Vagina (tissue), 2 donors: Measurements from ENCODE around the gene KIF5A. TPM values are rescaled to one million over a fixed set of nuclear protein-coding genes. Genes with fewer than 3 reads are reported as not detected.

ENCODE experiments used
- DNase-seq, 2 donors: peaks; one replicate each; pipeline ENCODE4 v3.0.0-alpha.2; 2017; ENCODE audit errors: extremely low spot score in 2 of 2
- H3K27ac ChIP-seq: fragments of 200-600 bp; sonication (generic); one replicate; pipeline ENCODE4 v1.5.1; 2019
- H3K27me3 ChIP-seq: fragments of 200-600 bp; sonication (generic); one replicate; pipeline ENCODE4 v1.5.1; 2019
- H3K36me3 ChIP-seq, 2 donors: fragments of 200-600 bp; sonication (generic); one replicate each; pipeline ENCODE4 v1.5.1; 2017 to 2019
- H3K4me1 ChIP-seq: fragments of 200-600 bp; sonication (generic); one replicate; pipeline ENCODE4 v1.5.1; 2019
- H3K4me3 ChIP-seq, 2 donors: fragments of 200-600 bp; sonication (generic); 1 replicate in 1 of 2; 2 replicates in 1 of 2; pipeline ENCODE4 v1.5.1; 2016 to 2019
- H3K9me3 ChIP-seq: fragments of 200-600 bp; sonication (generic); one replicate; pipeline ENCODE4 v1.5.1; 2019
- CTCF ChIP-seq, 3 experiments: fragments of 450-650 bp in 2 of 3; fragments of 200-600 bp in 1 of 3; sonication (generic) in 1 of 3; IDR thresholded peaks; one replicate each; pipeline ENCODE4 v1.5.1; 2017 to 2019; ENCODE audit warnings: antibody characterized with exemption in 3 of 3, mild to moderate bottlenecking in 2 of 3, moderate library complexity in 2 of 3
- POLR2A ChIP-seq, 2 donors: fragments of 450-650 bp; IDR thresholded peaks; one replicate each; pipeline ENCODE4 v1.6.1; 2017; ENCODE audit warnings: antibody characterized with exemption in 2 of 2, mild to moderate bottlenecking in 2 of 2, moderate library complexity in 2 of 2
- POLR2AphosphoS5 ChIP-seq, 2 donors: sonication (generic); formaldehyde crosslinking; IDR thresholded peaks; one replicate each; pipeline ENCODE4 v1.9.0; 2017; ENCODE audit warnings: antibody characterized with exemption in 2 of 2, mild to moderate bottlenecking in 2 of 2, low read depth in 1 of 2; ENCODE audit not compliant: insufficient read depth in 1 of 2
- intact Hi-C: fragments of 100-400 bp; cut with DNase I; formaldehyde crosslinking; loops from one replicate; pipeline ENCODE4 v1.15.1; 2023
- total RNA-seq: library from RNA; depleted of rRNA; stranded (reverse); fragments of >200 nt; gene quantifications from one replicate; pipeline ENCODE4 v1.2.3, GENCODE V29; 2016

KIF5A gene
- total RNA-seq, 1 donor from 2014 or later = 4.4 TPM

- TF ChIP-seq POLR2AphosphoS5 (IDR thresholded peaks at IDR 0.05; ENCODE audit: insufficient read depth in 1 of 2, low read depth in 1 of 2) = no peak
- no peak for TF ChIP-seq CTCF (IDR thresholded peaks at IDR 0.05)
- no peak for TF ChIP-seq POLR2A (IDR thresholded peaks at IDR 0.05)
- no peak for DNase-seq
- H3K36me3 ChIP-seq = peaks cover 3 to 79% of the 10 kb centered on the region in 2 donors
- H3K27me3 ChIP-seq = no peaks in the 10 kb centered on the region
- peaks cover 7% of the 10 kb centered on the region for H3K4me1 ChIP-seq
- H3K9me3 ChIP-seq = no peaks in the 10 kb centered on the region
- H3K27ac ChIP-seq = no peak overlapping the region
- intact Hi-C loops = no loop called here
- no peak overlapping the region for H3K4me3 ChIP-seq
Observed at GRCh38 chr12:57534250-57534649, 15.6 kb upstream of the KIF5A start.

DNA sequence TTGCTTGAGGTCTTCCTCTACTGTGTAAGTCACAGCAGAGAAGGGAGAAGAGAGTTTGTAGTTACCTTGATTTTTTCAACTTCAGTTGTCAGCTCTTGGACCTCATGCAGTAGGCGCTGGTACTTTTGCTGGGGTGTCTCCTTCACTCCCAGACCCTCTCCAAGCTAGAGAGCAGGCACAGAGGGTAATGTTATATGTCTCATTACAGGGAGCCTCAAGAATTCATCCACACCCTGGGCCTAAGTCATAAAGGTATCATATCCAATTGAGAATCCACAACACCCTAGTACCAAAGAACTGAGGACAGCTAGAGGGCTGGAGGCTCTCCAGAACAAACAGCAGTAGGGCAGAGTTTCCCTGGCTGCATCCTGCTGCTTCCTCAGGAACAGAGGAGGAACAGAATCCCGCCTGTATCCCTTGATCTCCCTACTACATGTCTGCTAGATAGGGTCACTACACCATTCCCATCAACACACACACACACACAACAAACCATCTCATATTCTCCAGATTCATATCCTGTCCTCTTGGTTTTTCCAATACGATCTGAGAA is 14.8 kb upstream of the KIF5A start:
- Histone ChIP-seq H3K4me1 (no peaks in the 10 kb centered on the region), H3K36me3 (peaks cover 3 to 72% of the 10 kb centered on the region in 2 donors), H3K4me3 (no peak overlapping the region), H3K27me3 (no peaks in the 10 kb centered on the region), H3K9me3 (no peaks in the 10 kb centered on the region), H3K27ac (no peak overlapping the region)
- no peak for DNase-seq
- intact Hi-C loops = no loop called here
- TF ChIP-seq POLR2A (IDR thresholded peaks at IDR 0.05) (no peak), CTCF (IDR thresholded peaks at IDR 0.05) (no peak), POLR2AphosphoS5 (IDR thresholded peaks at IDR 0.05; ENCODE audit: insufficient read depth in 1 of 2, low read depth in 1 of 2) (no peak)

DNA sequence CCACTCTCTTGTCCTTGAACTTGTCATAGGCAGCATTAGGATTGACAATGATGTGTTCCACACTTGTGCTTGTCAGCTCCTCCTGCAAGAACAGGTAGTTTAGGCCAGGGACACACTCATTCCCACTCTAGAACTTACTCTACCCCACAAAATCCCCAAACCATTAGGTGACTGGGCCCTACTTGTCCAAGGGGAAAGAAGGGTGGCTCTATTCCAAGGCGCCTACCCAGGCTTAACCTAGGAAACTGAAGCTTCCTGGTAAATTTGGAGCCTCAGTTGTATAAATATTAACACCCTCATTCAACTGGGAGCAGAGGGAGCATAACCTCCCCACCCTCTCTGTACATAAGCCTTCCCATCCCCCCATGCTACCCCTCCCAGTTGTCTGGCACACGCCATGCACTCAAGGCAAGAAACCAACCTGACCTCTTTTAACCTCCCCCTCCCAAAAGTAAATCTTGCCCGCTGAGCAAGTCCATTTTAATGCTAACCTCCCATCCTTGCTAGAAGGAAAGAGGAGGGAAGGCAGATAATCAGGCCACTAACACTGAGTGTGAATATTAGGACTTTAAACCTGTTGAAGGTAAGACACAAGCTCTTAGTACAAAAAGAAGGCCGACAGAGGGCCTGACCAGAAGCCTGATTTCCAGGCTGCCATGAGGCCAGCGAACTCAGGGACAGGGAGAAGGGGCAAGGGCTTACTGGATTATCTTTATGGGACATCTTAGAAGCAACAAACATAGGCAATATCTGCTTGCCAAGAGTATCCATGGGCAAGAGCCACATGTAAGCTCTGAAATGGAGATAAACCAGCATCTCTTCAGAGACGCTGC is 13.9 kb upstream of the KIF5A start:
- no peaks in the 10 kb centered on the region for H3K27me3 ChIP-seq
- intact Hi-C loops = no loop called here
- no peaks in the 10 kb centered on the region for H3K4me1 ChIP-seq
- H3K4me3 ChIP-seq = no peak overlapping the region
- no peaks in the 10 kb centered on the region for H3K9me3 ChIP-seq
- H3K27ac ChIP-seq = no peak overlapping the region
- TF ChIP-seq POLR2A (IDR thresholded peaks at IDR 0.05) (no peak), CTCF (IDR thresholded peaks at IDR 0.05) (no peak), POLR2AphosphoS5 (IDR thresholded peaks at IDR 0.05; ENCODE audit: insufficient read depth in 1 of 2, low read depth in 1 of 2) (no peak)
- H3K36me3 ChIP-seq = peaks cover 3 to 65% of the 10 kb centered on the region in 2 donors
- no peak for DNase-seq

DNA sequence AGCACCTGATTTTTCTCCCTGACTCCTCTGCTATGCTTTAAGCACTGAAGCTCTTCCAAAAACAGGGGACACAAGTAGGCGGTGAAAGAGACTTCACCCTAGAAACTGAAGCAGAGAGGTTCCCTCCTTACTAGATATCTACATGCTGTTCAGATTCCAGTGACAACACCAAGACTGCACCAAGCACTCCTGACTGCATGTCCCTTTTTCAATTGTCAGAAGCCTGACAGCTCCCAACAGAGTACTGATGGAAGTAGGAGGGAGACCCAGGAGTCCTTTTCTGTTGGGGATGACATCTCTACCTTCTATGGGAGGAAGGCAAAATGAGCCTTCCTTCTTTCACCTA is 13.3 kb upstream of the KIF5A start:
- H3K36me3 ChIP-seq = peaks cover 0 to 64% of the 10 kb centered on the region in 2 donors
- TF ChIP-seq CTCF (IDR thresholded peaks at IDR 0.05) = no peak
- TF ChIP-seq POLR2A (IDR thresholded peaks at IDR 0.05) = no peak
- no peak for TF ChIP-seq POLR2AphosphoS5 (IDR thresholded peaks at IDR 0.05; ENCODE audit: insufficient read depth in 1 of 2, low read depth in 1 of 2)
- H3K9me3 ChIP-seq = no peaks in the 10 kb centered on the region
- no peak for DNase-seq
- intact Hi-C loops = no loop called here
- no peak overlapping the region for H3K27ac ChIP-seq
- no peak overlapping the region for H3K4me3 ChIP-seq
- no peaks in the 10 kb centered on the region for H3K4me1 ChIP-seq
- H3K27me3 ChIP-seq = no peaks in the 10 kb centered on the region
